Activated naive CD8-positive, alpha-beta T cell treated with anti-CD3 and anti-CD28 coated beads, Interleukin-2, amount 50 U/mL, for 24 hours (primary cell): ENCODE data around the gene RAE1.

Source experiments
- ATAC-seq: fragments of 150-1000 bp; cut with Tn5 transposase; one replicate; pipeline ENCODE4 v1.10.0; 2021
- DNase-seq: peaks from one replicate; pipeline ENCODE4 v3.0.0; 2021
- H3K27ac Mint-ChIP-seq: one replicate; pipeline ENCODE4 v1.8.0; 2021; ENCODE audit warnings: mild to moderate bottlenecking, mixed read lengths
- H3K27me3 Mint-ChIP-seq: one replicate; pipeline ENCODE4 v1.8.0; 2021; ENCODE audit warnings: mixed read lengths
- H3K36me3 Mint-ChIP-seq: one replicate; pipeline ENCODE4 v1.8.0; 2021; ENCODE audit warnings: low read depth, mixed read lengths
- H3K4me1 Mint-ChIP-seq: one replicate; pipeline ENCODE4 v1.8.0; 2021; ENCODE audit warnings: mixed read lengths
- H3K4me3 Mint-ChIP-seq: one replicate; pipeline ENCODE4 v1.8.0; 2021; ENCODE audit warnings: mild to moderate bottlenecking, moderate library complexity, mixed read lengths
- H3K9me3 Mint-ChIP-seq: one replicate; pipeline ENCODE4 v1.8.0; 2021; ENCODE audit warnings: mixed read lengths

Gene RAE1

DNA sequence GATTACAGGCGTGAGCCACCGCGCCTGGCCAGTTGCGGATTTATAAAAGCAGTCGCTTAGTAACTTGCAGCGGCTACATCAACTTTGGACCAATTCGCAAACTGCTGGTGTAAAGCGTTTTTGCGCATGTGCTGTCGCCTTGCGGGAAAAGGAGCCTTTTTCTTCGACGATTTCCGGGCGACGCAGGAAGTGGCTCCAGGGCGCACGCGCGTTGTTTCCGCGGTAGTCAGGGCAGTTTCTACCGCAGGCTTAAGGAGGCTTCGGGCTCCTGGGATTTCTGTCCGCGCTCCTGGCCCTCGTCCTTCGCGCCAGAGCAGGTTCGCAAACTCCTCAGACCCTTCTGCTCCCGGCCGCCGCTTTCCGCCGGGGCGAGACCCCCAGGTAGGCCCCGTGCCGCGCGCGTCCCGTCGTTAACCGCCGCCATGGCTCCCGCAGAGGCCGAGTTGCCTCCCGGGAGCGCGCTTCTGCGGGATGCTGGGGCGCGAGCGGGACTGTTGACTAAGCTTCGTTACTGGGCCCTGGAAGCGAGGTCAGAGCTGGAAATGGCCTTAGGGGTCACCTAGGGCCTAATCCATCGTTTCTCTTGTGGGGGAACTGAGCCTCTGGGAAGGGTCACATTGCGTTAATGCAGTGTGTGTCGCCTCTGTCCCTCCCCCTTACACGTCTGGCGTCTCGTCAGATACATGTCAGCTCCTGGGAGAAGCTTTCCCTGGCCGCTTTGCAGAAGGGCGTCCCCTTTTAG lies at the start of gene RAE1:
Gene RAE1 (plus strand): TSS at position 214 of the 742 bp plus-strand sequence. CDS start 2,784 bp downstream, outside the sequence.
- Mint-ChIP-seq H3K27ac (peak within 1 kb of the TSS; percentile 87), H3K4me3 (peak within 1 kb of the TSS; percentile 92), H3K9me3 (no peaks in the 10 kb centered on the region), H3K36me3 (peaks cover 32% of the 10 kb centered on the region), H3K27me3 (peaks cover 4% of the 10 kb centered on the region), H3K4me1 (peaks cover 32% of the 10 kb centered on the region)
- DNase-seq: peak; percentile 93
- peak; percentile 76 for ATAC-seq

DNA sequence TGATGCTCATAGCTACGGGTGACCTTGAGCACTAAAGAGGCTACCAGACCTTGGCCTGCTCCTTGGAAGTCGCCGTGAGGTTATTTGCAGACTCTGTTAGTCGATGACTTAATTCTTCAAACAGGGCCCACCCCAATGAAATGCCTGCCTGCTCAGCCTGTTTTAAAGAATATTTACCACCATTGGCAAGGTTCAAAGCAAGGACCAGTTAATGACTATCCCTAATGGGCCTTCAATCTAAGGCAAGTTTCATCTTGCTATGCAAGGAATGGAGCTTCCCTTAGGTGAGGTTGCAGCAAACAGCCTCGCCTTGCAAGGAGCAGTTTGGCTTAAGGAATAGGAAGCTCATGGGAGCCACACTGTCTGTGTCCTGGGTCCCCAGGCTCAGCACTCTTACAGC lies 44.3 kb upstream of the RAE1 start:
- no peak overlapping the region for H3K4me3 Mint-ChIP-seq
- ATAC-seq (no peak), DNase-seq (no peak)
- no peak overlapping the region for H3K27ac Mint-ChIP-seq
- no peaks in the 10 kb centered on the region for H3K9me3 Mint-ChIP-seq
- H3K4me1 Mint-ChIP-seq: no peaks in the 10 kb centered on the region
- no peaks in the 10 kb centered on the region for H3K36me3 Mint-ChIP-seq
- H3K27me3 Mint-ChIP-seq: peaks cover 5% of the 10 kb centered on the region

DNA sequence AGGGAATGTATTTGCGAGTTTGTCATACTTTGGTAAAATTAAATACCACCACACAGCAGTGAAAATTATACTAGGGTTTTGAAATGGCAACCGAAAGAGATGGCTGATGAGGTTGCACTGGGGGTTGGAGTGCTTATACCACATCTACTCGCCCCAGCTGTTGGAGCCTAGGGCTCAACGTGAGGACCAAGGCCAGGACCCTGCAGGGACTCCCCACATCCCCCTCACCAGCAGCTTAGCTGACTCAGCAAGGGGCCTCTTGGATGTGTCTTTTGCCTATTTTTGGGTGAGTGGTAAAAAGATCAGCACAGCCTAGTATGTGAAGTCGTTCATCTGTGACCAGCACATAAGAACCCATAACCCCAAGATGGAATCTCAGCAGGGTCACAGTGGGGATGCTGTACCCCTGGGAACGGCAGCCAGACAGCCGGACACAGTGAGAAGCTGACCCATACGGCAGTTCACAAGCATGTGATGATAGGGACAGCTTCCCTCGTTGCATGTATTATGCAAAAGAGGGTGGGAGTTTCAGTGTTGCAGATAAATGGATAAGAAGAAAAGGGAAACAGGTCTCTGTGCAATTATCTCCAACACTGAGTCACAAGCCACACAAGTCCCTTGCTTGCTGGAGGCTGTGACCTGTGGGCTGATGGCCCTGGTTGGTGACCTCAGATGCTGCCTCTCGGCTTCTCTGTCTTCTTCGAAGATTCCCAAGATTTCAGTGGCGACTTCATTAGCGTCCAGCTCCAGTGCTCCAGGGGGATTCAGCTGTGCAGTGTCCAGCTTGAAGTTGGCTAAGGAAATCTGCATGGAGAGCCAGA lies 42.4 kb upstream of the RAE1 start:
- no peaks in the 10 kb centered on the region for H3K4me1 Mint-ChIP-seq
- no peak overlapping the region for H3K4me3 Mint-ChIP-seq
- no peaks in the 10 kb centered on the region for H3K36me3 Mint-ChIP-seq
- no peak overlapping the region for H3K27ac Mint-ChIP-seq
- ATAC-seq: no peak
- H3K9me3 Mint-ChIP-seq: no peaks in the 10 kb centered on the region
- no peaks in the 10 kb centered on the region for H3K27me3 Mint-ChIP-seq
- no peak for DNase-seq

- Mint-ChIP-seq H3K4me1 (no peaks in the 10 kb centered on the region), H3K27ac (no peak overlapping the region), H3K9me3 (no peaks in the 10 kb centered on the region), H3K27me3 (no peaks in the 10 kb centered on the region), H3K36me3 (no peaks in the 10 kb centered on the region), H3K4me3 (no peak overlapping the region)
- ATAC-seq: no peak
- DNase-seq: no peak
Observed at GRCh38 chr20:57309544-57310115, 41.4 kb upstream of the RAE1 start.

GRCh38 chr20:57310821-57311514 lies 40.1 kb upstream of the RAE1 start:
- H3K27ac Mint-ChIP-seq: no peak overlapping the region
- H3K9me3 Mint-ChIP-seq: no peaks in the 10 kb centered on the region
- ATAC-seq (no peak), DNase-seq (no peak)
- no peaks in the 10 kb centered on the region for H3K4me1 Mint-ChIP-seq
- no peaks in the 10 kb centered on the region for H3K36me3 Mint-ChIP-seq
- no peaks in the 10 kb centered on the region for H3K27me3 Mint-ChIP-seq
- H3K4me3 Mint-ChIP-seq: no peak overlapping the region

DNA sequence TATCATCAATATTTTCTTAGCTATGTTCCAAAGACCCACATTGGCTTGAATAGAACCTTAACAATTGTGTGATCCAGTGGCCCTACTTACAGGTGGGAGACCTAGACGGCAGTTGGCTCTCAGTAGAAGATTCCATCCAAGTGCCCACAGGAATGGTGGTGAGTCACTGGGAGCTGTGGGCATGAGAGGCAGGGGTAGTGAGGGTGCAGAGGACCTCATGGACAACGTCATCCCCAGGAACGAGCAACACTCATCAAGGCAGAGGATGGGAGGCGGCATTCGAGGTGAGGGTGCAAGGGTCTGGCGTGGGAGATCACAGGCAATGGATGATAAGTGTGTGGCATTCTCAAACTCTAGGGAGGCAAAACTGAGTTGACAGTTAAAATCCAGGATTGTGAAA lies 38.9 kb upstream of the RAE1 start:
- ATAC-seq: no peak
- DNase-seq: no peak
- Mint-ChIP-seq H3K9me3 (no peaks in the 10 kb centered on the region), H3K4me3 (no peak overlapping the region), H3K36me3 (no peaks in the 10 kb centered on the region), H3K4me1 (no peaks in the 10 kb centered on the region), H3K27me3 (no peaks in the 10 kb centered on the region), H3K27ac (no peak overlapping the region)

- DNase-seq (no peak), ATAC-seq (no peak)
- no peaks in the 10 kb centered on the region for H3K27me3 Mint-ChIP-seq
- no peaks in the 10 kb centered on the region for H3K4me1 Mint-ChIP-seq
- no peak overlapping the region for H3K27ac Mint-ChIP-seq
- no peaks in the 10 kb centered on the region for H3K9me3 Mint-ChIP-seq
- H3K36me3 Mint-ChIP-seq: no peaks in the 10 kb centered on the region
- H3K4me3 Mint-ChIP-seq: no peak overlapping the region
Observed at GRCh38 chr20:57313230-57313629, 37.8 kb upstream of the RAE1 start.

- no peaks in the 10 kb centered on the region for H3K4me1 Mint-ChIP-seq
- no peak for ATAC-seq
Observed at GRCh38 chr20:57313951-57314350, 37.1 kb upstream of the RAE1 start.

DNA sequence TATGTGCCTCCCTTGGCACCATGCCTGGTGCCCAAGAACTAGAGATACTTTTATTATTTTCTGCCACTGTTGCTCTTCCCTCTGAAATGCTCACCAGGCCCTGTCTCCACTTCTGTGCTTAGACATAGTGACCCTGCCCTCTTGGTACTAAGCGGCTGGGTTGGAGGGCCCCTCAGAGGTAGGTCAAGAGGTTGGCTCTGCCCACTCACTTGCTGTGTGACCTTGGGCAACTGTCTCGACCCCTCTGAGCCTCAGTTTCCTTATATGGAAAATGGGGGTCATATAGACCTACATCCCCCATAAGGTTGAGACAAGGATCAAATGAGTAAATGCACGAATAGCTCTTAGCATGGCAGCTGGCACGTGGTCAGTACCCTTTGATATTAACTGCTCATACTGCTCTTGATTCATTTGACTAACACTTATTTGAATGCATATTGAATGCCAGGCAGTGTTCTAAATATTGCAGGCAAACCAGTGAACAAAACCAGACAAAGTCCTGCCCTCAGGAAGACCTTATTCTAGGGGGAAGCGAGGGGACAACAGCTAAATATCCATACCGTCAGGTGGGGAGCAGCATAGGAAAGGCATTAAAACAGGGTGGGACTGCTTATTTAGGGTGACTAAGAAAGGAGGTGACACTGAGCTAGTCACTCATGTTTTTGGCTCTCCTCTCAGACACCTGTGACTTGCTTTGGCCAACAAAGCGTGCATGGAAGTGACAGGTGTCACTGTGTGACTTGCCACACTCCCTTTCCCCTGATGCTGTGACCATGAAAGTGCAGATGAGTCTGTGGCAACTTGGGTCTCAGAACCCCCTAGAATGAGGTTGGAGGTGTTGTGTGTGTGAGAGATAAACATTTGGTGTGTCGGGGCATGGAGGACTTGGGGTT lies 35.7 kb upstream of the RAE1 start:
- H3K9me3 Mint-ChIP-seq: no peaks in the 10 kb centered on the region
- ATAC-seq: no peak
- H3K4me3 Mint-ChIP-seq: no peak overlapping the region
- no peaks in the 10 kb centered on the region for H3K36me3 Mint-ChIP-seq
- H3K27ac Mint-ChIP-seq: no peak overlapping the region
- H3K4me1 Mint-ChIP-seq: no peaks in the 10 kb centered on the region
- DNase-seq: no peak
- H3K27me3 Mint-ChIP-seq: peaks cover 2% of the 10 kb centered on the region

More at GRCh38 chr20:57313951-57314350, 37.1 kb upstream of the RAE1 start:
- no peak overlapping the region for H3K4me3 Mint-ChIP-seq
- no peaks in the 10 kb centered on the region for H3K9me3 Mint-ChIP-seq
- H3K36me3 Mint-ChIP-seq: no peaks in the 10 kb centered on the region
- DNase-seq: no peak
- no peaks in the 10 kb centered on the region for H3K27me3 Mint-ChIP-seq
- H3K27ac Mint-ChIP-seq: no peak overlapping the region

- Mint-ChIP-seq H3K4me1 (no peaks in the 10 kb centered on the region), H3K4me3 (no peak overlapping the region), H3K9me3 (no peaks in the 10 kb centered on the region), H3K27ac (no peak overlapping the region), H3K27me3 (peaks cover 5% of the 10 kb centered on the region), H3K36me3 (no peaks in the 10 kb centered on the region)
- DNase-seq: no peak
- no peak for ATAC-seq
Observed at GRCh38 chr20:57315976-57316480, 35.0 kb upstream of the RAE1 start.

- no peaks in the 10 kb centered on the region for H3K4me1 Mint-ChIP-seq
- no peak overlapping the region for H3K27ac Mint-ChIP-seq
- ATAC-seq (no peak), DNase-seq (no peak)
- peaks cover 11% of the 10 kb centered on the region for H3K27me3 Mint-ChIP-seq
- H3K4me3 Mint-ChIP-seq: no peak overlapping the region
- no peaks in the 10 kb centered on the region for H3K9me3 Mint-ChIP-seq
- no peaks in the 10 kb centered on the region for H3K36me3 Mint-ChIP-seq
Observed at GRCh38 chr20:57316795-57317201, 34.3 kb upstream of the RAE1 start.

GRCh38 chr20:57317316-57317788 lies 33.7 kb upstream of the RAE1 start:
- no peaks in the 10 kb centered on the region for H3K36me3 Mint-ChIP-seq
- no peak overlapping the region for H3K27ac Mint-ChIP-seq
- H3K27me3 Mint-ChIP-seq: peaks cover 15% of the 10 kb centered on the region
- H3K4me1 Mint-ChIP-seq: no peaks in the 10 kb centered on the region
- H3K4me3 Mint-ChIP-seq: no peak overlapping the region
- no peaks in the 10 kb centered on the region for H3K9me3 Mint-ChIP-seq
- DNase-seq: no peak
- ATAC-seq: no peak

DNA sequence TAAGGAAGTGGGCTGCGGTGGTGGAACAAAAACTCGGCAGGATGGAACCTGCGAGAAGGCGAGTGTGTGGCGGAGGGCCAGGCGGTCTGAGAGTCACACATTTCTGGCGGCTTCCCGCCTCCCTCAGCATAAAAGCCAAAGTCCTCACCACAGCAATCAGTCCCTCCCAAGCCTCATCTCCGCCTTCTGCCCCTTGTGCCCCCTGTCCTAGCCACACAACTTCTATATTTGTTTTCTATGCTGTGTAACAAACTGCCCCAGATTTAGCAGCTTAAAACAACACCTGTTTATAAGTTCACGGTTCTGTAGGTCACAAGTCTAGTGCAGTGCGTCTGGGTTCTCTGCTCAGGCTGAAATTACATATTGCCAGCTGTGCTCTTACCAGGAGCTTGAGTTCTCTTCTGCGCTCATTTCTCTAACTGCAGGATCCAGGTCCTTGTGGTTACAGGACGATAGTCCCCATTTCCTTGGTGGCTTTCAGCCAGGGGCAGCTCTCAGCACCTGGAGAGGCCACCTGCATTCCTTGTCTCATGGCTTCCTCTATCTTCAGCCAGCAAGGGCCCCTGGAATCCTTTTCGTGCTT lies 33.2 kb upstream of the RAE1 start:
- H3K4me3 Mint-ChIP-seq: no peak overlapping the region
- no peaks in the 10 kb centered on the region for H3K9me3 Mint-ChIP-seq
- no peaks in the 10 kb centered on the region for H3K4me1 Mint-ChIP-seq
- ATAC-seq (no peak), DNase-seq (no peak)
- H3K36me3 Mint-ChIP-seq: no peaks in the 10 kb centered on the region
- peaks cover 20% of the 10 kb centered on the region for H3K27me3 Mint-ChIP-seq
- H3K27ac Mint-ChIP-seq: no peak overlapping the region
